Activated CD4-positive, alpha-beta T cell treated with anti-CD3 and anti-CD28 coated beads, Interleukin-2, amount 50 U/mL, for 1 hour (primary cell): ENCODE results near the gene EXOG.

ENCODE experiments used
- DNase-seq: peaks from one replicate; pipeline ENCODE4 v3.0.0-alpha.2; 2020

Gene EXOG

GRCh38 chr3:38549082-38549481, 52.9 kb downstream of the EXOG start:
- DNase-seq = no peak

- no peak for DNase-seq
Measured at GRCh38 chr3:38549486-38549885, 53.3 kb downstream of the EXOG start.

GRCh38 chr3:38549957-38550840, 54.1 kb downstream of the EXOG start:
- no peak for DNase-seq

- no peak for DNase-seq
Measured at GRCh38 chr3:38551026-38551832, 55.1 kb downstream of the EXOG start.

GRCh38 chr3:38552364-38552763, 56.2 kb downstream of the EXOG start:
- no peak for DNase-seq

- no peak for DNase-seq
Measured at GRCh38 chr3:38553071-38553470, 56.9 kb downstream of the EXOG start.

GRCh38 chr3:38554127-38554827, 58.1 kb downstream of the EXOG start:
- DNase-seq = no peak

GRCh38 chr3:38555149-38555840, 59.2 kb downstream of the EXOG start:
- DNase-seq = no peak

GRCh38 chr3:38555926-38556325, 59.8 kb downstream of the EXOG start:
- no peak for DNase-seq

GRCh38 chr3:38556640-38557358, 60.7 kb downstream of the EXOG start:
- DNase-seq = no peak

- no peak for DNase-seq
Measured at GRCh38 chr3:38558864-38559263, 62.7 kb downstream of the EXOG start.

GRCh38 chr3:38560284-38560683, 64.1 kb downstream of the EXOG start:
- DNase-seq = no peak

GRCh38 chr3:38560996-38561717, 65.0 kb downstream of the EXOG start:
- DNase-seq = no peak

- DNase-seq = no peak
Measured at GRCh38 chr3:38561746-38562466, 65.8 kb downstream of the EXOG start.

GRCh38 chr3:38562467-38562925, 66.4 kb downstream of the EXOG start:
- DNase-seq = no peak

GRCh38 chr3:38563070-38563885, 67.1 kb downstream of the EXOG start:
- no peak for DNase-seq

- no peak for DNase-seq
Measured at GRCh38 chr3:38563886-38564270, 67.7 kb downstream of the EXOG start.

GRCh38 chr3:38564631-38565338, 68.6 kb downstream of the EXOG start:
- no peak for DNase-seq
